GM19463 (cell line): ENCODE data around the gene ATN1.
A peak's percentile ranks its signal among the peaks of the same experiment; 100 is the strongest.

Experiments used
- ATAC-seq: cut with Tn5 transposase; IDR thresholded peaks from one replicate; pipeline ENCODE4 v1.9.1; 2021; ENCODE audit warnings: mild to moderate bottlenecking, moderate library complexity; ENCODE audit not compliant: unreplicated experiment

ATN1 gene

DNA sequence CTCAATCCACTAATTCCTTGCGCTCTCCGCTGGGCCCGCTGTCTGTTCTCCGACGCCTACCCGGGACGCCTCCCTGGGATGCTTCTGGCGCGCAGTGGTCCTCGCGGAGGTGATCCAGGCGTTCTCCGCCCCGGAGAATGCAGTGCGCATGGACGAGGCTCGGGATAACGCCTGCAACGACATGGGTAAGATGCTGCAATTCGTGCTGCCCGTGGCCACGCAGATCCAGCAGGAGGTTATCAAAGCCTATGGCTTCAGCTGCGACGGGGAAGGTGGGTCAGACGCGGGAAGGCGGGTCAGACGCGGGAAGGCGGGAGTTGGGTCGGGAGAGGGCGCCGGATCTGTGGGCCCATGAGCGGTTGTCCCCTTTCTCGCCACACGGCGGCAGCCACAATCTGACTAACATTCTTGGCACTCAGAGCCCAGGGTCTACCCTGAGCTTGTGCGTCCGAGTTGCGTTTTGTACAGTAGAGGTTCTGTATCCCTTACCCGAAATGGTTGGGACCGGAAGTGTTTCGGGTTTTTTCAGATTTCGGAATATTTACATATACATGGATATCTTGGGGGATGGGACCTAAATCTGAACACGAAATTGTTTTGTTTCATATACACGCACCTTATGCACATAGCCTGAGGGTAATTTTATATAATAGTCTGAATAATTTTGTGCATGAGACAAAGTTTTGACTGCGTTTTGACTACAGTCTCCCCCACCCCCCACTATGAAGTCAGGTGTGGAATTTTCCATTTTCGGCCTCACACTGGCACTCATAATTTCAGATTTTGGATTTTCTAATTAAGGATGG is 16.8 kb downstream of the ATN1 start:
- peak; percentile 24 for ATAC-seq

DNA sequence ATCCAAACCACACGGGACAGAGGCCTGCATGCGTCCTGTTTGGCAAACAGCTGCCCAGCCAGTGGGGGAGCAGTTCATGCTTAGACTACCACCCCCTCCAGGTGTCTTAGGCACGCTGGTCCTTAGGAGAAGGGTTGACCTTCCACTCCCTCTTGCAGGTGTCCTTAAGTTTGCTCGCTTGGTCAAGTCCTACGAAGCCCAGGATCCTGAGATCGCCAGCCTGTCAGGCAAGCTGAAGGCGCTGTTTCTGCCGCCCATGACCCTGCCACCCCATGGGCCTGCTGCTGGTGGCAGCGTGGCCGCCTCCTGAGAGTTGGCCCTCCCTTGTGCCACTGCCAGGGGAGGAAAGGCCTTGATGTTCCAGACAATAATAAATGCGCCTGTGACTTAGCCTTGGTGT is 17.9 kb downstream of the ATN1 start:
- no peak for ATAC-seq

DNA sequence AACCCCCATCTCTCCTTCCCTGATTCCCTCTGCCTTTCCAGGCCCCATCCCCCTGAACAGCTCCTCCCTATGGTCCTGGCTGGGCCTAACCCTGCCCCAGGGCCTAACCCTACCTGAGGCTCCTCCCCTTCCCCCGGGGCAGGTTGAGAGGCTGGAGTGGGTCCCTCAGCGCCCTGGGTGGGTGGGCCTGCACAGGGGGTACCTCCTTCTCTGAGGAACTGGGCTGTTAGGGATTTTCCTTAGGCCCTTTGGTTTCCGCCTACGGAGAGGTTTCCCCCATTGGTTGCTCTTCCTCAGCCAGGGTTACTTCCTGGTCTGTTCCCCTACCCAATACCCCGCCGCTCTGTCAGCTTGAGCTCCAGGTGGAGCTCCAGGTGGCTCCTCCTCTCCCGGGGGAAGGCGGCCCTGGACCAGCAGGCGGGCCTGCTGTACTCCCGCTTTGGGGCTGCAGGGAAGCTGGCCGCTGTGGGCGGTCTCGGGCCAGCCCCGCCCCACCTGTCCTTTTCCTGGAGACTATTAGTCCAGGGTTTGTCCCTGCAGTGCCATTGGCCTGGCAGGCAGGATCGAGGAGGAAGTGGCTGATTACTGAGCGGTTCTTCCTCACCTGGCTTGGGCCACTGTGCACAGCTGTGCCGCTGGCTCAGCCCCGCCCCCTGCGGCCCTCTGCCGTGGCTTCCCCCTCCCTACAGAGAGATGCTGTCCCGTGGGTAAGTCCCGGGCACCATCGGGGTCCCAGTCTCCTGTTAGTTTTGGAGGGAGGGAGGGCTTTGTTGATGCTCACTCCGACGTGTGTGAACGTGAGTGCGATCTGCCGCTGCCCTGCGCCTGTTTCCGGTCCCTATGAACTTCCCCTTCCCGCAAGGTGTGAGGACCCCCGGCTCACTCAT is 18.5 kb downstream of the ATN1 start:
- peak; percentile 28 for ATAC-seq

GRCh38 chr12:6946920-6947374 is 19.2 kb downstream of the ATN1 start:
- ATAC-seq = no peak

- no peak for ATAC-seq
Observed at GRCh38 chr12:6947615-6948014, 19.9 kb downstream of the ATN1 start.

DNA sequence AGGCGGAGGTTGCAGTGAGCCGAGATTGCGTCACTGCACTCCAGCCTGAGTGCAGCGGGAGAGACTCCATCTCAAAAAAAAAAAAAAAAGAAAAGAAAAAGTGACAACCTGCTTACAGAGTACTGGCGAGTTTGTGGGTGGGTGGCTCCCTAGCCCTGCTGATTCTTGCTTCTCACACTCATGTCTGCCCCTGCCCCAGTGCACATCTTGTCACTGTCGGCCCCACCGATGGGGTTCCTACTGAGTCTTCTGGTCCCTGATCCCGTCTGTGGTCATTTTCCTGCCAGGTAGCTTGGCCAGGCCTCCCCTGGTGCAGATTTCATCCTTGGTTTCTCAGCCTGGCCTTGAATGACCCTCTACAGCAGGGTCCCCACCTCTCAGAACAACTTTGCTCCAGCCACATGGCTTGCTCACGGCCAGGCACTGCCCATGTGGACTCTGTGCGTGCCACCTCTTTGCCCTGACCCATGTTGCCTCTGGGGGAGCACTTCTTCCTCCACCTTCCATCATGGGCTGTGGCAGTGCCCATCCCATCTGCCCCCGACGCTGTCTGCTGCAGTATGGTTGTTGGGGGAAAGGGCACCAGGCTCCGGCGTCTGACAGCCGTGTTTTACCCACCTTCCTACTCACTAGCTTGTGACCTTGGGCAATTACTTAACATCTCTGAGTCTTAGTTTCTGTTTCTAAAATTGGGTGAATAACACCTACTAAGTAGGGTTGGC is 21.3 kb downstream of the ATN1 start:
- no peak for ATAC-seq

DNA sequence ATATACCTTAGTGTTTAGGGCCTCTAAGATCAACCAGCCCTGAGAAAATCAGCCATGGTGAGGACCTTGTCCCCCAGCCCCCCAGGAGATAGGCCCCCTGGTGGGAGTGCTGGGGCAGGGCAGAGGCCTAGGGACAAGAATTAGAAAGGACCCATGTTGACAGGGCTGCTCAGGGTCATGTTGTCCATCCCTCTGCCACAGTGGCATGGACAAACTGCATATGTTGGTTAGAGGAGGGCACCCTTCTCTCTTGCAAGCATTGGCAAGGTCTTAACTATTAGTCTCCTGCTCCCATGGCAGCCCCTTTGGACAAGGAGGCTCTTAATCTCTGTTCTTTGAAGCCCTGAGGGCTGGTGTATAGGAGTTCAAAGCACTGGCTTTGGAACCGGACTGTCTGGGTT is 22.6 kb downstream of the ATN1 start:
- no peak for ATAC-seq

DNA sequence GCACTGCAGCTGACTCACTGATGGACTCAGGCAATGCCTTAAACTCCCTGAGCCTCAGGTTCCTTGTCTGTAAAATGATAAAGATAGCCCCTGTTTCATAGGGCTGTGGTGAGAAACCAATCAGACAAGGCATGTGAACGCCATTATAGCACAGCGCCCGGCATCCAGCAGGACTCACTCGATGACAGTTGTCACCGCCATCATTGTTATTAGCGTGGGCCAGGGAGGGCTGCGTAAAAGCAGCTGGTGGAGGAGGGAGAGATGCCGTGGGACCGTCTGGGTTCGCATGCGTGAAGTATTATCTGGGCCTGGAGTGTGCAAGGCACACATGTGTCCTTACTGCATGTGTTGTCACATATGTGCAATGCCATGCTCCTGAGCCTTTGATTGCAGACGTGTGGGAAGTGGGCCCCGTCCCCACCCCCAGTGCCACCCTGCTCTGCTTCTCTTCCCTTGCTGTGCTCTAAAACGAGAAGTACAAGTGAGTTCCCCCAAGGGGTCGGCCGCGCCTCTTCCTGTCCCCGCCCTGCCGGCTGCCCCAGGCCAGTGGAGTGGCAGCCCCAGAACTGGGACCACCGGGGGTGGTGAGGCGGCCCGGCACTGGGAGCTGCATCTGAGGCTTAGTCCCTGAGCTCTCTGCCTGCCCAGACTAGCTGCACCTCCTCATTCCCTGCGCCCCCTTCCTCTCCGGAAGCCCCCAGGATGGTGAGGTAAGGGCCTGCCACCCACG is 23.2 kb downstream of the ATN1 start, which contains the start of gene PTPN6:
Gene PTPN6, plus strand, starts transcription at position 546 of the 730 bp plus-strand sequence. Its CDS starts 157 bp downstream, at position 703.
- ATAC-seq = peak; percentile 31

DNA sequence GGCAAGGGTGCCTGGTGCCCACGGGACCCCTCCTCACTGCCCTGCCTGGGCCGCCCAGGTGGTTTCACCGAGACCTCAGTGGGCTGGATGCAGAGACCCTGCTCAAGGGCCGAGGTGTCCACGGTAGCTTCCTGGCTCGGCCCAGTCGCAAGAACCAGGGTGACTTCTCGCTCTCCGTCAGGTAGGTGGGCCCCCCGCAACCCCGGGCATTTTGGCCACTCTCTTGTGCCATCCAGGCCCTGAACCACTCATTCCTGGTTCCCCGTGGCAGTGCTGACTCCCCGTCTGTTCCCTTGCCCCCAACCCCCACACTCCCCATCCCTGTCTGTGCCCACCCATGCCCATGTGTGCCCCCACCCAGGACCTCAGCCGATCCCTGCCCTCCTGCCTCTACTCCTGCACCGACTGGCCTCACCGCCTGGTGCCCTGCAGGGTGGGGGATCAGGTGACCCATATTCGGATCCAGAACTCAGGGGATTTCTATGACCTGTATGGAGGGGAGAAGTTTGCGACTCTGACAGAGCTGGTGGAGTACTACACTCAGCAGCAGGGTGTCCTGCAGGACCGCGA is 23.9 kb downstream of the ATN1 start:
- ATAC-seq = no peak

DNA sequence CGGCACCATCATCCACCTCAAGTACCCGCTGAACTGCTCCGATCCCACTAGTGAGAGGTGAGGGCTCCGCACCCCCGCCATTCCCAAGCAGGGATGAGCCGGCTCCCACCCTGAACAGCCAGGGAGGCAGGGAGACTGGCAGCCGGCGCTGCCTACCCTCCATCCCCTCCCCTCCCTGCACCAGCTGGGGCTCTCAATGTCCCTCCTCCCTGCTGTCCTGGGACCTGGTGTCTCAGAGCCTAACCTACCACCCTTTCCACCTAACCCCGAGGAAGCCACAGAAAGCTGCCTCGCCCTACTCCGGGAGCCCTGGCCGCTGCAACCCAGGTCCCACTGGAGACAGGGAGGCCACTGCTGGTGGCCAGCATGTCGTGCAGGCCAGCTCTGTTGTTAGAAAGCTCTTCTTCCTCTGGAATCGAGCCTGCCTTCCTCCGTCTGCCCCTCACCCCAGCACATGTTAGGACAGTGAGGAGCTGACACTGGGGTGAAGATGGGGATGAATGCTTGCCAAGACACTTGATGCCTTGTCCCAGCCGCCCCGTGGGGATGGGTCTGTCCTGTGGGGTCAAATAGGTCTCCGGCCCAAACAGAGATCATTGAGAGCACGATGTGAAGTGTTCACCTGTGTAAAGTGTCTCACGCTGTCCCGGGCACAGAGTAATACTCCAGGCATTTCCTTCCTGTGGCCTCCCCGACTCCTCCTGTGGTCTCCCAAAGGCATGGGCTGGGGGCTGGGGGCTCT is 24.5 kb downstream of the ATN1 start:
- ATAC-seq = no peak

DNA sequence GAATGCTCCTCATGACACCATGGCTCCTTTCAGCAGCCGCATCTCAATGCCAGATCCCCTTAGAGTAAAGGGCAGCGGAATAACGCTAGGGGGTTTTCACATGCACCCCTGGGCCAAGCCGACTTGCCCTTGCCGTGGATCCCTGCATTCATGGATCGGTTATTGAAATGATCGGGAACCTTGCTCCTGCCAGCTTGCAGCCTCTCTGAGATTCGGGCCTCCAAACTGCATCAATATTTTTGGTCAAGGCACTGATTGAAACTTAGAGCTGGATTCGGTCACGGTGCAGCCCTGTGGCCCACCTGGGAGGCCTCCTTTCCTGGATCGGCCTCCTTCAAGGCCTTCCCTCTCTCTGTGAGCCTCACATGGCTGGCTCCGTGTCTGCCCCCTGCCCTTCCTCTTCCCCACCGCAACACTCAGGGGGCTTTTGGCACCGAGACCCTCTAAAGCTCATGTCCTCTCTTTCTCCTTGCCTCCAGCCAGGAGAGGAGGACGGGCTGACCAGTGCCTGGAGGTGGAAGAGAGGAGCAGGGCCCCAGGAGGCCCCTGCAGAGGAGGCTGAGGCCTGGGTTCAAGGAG is 25.2 kb downstream of the ATN1 start:
- ATAC-seq = no peak

DNA sequence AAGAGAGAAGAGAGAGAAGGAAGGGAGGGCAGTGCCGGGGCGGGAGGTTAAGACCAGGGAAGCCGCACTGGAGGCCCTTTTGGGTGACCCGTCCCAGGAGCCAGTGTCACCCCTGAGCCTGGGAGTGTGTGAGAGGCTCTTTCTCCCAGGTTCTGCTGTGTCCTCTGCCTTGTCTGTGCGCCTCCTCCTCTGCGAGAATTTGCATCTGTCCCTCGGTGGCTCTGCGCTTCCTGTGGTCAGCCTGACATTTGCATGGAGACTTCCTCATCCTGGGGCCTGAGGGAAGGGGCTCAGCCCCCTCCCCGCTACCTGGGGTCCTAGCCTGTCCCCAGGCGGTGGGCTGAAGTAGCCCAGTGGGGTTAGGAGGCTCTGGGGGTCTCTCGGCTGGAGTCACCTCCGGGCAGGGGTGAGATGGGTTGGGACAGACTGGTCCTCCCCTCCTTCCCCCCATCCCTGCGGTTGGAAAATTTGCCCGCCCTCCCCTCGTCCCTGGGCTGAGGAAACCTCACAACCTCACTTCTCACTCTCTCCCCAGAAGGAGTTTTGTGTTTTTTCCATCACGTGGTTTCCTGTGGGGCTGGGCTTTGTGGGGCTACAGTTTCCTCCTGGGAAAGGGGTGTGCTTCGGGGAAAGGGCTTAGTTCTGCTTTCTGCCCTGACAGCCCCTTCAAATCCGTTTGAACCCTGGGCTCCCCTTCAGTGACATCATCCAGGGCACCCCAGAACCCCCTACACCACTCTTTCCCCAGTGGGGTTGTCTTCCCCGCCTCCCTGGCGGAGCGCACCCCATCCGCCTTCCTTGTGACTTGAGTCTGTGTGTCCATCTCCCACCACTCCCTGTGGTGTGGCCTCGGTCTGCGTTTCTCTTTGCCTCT is 25.9 kb downstream of the ATN1 start:
- peak; percentile 40 for ATAC-seq

DNA sequence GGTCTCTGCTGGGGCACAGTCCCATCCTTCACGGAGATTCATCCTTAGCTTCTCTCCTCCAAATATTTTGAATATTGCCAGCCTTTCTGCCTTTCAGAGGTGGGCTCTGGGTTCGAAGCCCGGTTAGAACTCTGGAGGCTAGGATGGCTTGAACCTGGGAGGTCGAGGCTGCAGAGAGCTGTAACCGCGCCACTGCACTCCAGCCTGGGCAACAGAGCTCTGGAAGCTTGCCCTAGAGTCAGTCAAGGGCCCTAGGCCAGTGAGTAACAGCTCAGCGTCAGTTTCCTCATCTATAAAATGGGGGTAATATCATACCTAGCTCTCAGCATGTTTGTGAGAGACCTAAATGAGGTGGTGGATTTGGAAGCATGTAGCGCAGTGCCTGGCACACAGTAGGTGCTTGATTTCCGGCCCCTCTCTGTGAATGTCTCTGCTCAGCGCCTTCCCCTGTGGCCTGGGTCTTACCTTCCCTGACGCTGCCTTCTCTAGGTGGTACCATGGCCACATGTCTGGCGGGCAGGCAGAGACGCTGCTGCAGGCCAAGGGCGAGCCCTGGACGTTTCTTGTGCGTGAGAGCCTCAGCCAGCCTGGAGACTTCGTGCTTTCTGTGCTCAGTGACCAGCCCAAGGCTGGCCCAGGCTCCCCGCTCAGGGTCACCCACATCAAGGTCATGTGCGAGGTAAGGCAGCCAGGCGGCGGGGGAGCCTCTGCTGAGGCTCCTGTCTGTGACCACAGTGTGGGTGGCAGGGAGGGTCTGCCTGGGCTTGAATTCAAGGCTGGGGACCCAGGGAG is 26.8 kb downstream of the ATN1 start:
- ATAC-seq = no peak

GRCh38 chr12:6955108-6956020 is 27.6 kb downstream of the ATN1 start:
- ATAC-seq = no peak

- no peak for ATAC-seq
Observed at GRCh38 chr12:6956021-6956727, 28.4 kb downstream of the ATN1 start.
